Mucosa of descending colon (tissue), 3 donors: Measurements from ENCODE around the gene ROBO1. TPM values are rescaled to one million over a fixed set of nuclear protein-coding genes. Genes with fewer than 3 reads are reported as not detected.

Source experiments
- ATAC-seq: fragments of 200-7000 bp; cut with Tn5 transposase; one replicate; pipeline ENCODE4 v1.9.1; 2020; ENCODE audit warnings: mild to moderate bottlenecking, moderate library complexity
- DNase-seq, 3 donors: peaks; one replicate each; pipeline ENCODE4 v3.0.0-alpha.2; 2020
- H3K36me3 ChIP-seq: fragments of 200-600 bp; one replicate; pipeline ENCODE4 v1.8.0; 2021; ENCODE audit warnings: low read depth, mild to moderate bottlenecking
- H3K4me1 ChIP-seq: fragments of 200-600 bp; one replicate; pipeline ENCODE4 v1.8.0; 2021; ENCODE audit warnings: low read depth, mild to moderate bottlenecking
- H3K4me3 ChIP-seq: fragments of 200-600 bp; one replicate; pipeline ENCODE4 v1.8.0; 2021; ENCODE audit warnings: mild to moderate bottlenecking
- H3K9me3 ChIP-seq: fragments of 200-600 bp; one replicate; pipeline ENCODE4 v1.8.0; 2021; ENCODE audit warnings: mild to moderate bottlenecking
- intact Hi-C, 2 donors: fragments of 100-400 bp; cut with DNase I in 1 of 2; cut with micrococcal nuclease in 1 of 2; formaldehyde crosslinking; loops; one replicate each; pipeline versions ENCODE4 v1.11.0 to v1.11.1; 2022; cut with DNase I, micrococcal nuclease
- total RNA-seq, 3 donors: library from RNA; stranded (reverse); fragmentation: NEBNext Ultra II Directional in 2 of 3; extraction: Animal tissue kit (Norgen Biotek cat#: 25700) in 2 of 3; gene quantifications; one replicate each; pipeline versions ENCODE4 v1.2.1 to v1.2.4, GENCODE V29; 2021 to 2023
- TF ChIP-seq, protein P1 (sequence below): fragments of 200-600 bp; IDR thresholded peaks from one replicate; pipeline ENCODE4 v1.8.0; 2022; ENCODE audit warnings: antibody characterized with exemption, mild to moderate bottlenecking
- donor health status: DM: no; HTN: no; CAD: no; lungs with moderate emphysema.
- donor health status: DM: no; HTN: no; CAD: no.
- donor health status: DM: no; HTN: yes; CAD: no.

Gene ROBO1
- total RNA-seq, 3 donors from 2014 or later = 4.3 to 22.7 (median 10.1) TPM

DNA sequence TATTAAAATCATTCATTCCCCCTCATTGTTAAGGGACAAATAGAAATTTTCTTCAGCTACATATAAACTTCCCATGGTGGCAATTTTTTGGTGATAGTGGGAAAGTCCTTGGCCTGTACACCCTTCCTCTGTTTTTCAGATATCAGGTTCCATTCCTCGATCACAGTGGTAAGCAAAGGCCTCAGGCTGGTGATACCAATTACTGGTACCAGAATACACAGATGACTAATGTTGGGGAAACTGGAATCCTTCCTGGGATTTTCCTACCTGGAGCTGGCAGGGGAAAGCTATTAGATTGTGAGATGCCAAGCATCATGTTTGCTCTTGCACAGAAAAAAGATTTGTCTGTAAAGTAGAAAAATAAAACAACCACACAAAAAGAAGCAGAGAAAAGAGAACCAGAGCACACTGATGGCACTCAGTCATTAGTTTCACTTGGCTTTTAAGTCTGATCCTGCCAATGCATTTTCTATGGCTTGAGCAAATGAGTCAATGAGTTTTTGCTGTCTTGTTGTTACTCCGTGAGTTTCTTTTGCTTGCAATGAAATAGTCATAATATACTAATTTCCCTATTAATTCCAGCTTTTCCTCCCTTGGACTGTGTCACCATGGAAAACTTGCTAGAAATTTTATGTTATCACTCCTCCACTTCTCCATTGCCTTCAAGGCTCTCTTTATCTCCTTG, 795.0 kb downstream of the ROBO1 start:
- no peak overlapping the region for H3K4me3 ChIP-seq
- TF ChIP-seq, protein P1, sequence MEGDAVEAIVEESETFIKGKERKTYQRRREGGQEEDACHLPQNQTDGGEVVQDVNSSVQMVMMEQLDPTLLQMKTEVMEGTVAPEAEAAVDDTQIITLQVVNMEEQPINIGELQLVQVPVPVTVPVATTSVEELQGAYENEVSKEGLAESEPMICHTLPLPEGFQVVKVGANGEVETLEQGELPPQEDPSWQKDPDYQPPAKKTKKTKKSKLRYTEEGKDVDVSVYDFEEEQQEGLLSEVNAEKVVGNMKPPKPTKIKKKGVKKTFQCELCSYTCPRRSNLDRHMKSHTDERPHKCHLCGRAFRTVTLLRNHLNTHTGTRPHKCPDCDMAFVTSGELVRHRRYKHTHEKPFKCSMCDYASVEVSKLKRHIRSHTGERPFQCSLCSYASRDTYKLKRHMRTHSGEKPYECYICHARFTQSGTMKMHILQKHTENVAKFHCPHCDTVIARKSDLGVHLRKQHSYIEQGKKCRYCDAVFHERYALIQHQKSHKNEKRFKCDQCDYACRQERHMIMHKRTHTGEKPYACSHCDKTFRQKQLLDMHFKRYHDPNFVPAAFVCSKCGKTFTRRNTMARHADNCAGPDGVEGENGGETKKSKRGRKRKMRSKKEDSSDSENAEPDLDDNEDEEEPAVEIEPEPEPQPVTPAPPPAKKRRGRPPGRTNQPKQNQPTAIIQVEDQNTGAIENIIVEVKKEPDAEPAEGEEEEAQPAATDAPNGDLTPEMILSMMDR = no peak
- H3K36me3 ChIP-seq = no peaks in the 10 kb centered on the region
- intact Hi-C loops = no loop called here
- no peaks in the 10 kb centered on the region for H3K9me3 ChIP-seq
- DNase-seq (no peak), ATAC-seq (no peak)
- no peaks in the 10 kb centered on the region for H3K4me1 ChIP-seq

DNA sequence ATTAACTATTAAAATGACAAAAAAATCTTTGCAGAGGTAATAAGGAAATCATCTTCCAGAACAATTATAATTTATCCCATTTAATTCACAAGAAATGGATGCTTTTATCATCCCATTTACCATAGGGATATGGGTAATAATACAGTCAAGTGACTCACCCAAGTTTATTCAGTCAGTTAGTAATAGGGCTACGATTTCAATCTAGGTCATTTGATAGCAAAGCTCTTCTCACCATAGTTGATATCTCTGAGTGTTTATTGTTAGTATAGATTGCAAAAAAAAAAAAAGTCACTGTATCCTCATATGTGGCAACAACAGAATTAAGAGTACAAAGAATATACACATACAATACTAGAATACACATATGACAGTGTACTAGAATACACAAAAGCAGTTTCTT, 797.1 kb downstream of the ROBO1 start:
- ATAC-seq (no peak), DNase-seq (no peak)
- no peaks in the 10 kb centered on the region for H3K9me3 ChIP-seq
- no peaks in the 10 kb centered on the region for H3K4me1 ChIP-seq
- intact Hi-C loops = no loop called here
- no peaks in the 10 kb centered on the region for H3K36me3 ChIP-seq
- no peak overlapping the region for H3K4me3 ChIP-seq
- TF ChIP-seq, protein P1 = no peak

DNA sequence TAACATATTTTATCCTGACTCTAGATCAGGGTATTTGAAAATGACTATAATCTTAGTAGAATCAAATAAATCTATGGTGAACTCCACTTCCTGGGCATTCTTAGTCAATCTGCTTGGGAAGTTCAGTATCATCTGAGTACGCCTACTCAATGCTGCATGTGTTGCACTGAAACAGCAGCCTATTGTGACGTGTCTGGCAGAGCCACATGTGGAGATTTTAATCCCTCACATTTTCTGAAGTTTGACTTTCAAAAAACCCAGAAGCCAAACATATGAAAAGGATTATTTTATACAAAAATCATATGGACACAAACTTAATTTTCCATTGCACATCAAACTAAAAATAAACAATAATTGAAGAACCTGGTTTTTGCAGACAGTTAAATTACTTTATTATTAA, 798.3 kb downstream of the ROBO1 start:
- intact Hi-C loops = no loop called here
- no peak overlapping the region for H3K4me3 ChIP-seq
- no peaks in the 10 kb centered on the region for H3K4me1 ChIP-seq
- DNase-seq (no peak), ATAC-seq (no peak)
- TF ChIP-seq, protein P1 = no peak
- H3K9me3 ChIP-seq = no peaks in the 10 kb centered on the region
- H3K36me3 ChIP-seq = no peaks in the 10 kb centered on the region

DNA sequence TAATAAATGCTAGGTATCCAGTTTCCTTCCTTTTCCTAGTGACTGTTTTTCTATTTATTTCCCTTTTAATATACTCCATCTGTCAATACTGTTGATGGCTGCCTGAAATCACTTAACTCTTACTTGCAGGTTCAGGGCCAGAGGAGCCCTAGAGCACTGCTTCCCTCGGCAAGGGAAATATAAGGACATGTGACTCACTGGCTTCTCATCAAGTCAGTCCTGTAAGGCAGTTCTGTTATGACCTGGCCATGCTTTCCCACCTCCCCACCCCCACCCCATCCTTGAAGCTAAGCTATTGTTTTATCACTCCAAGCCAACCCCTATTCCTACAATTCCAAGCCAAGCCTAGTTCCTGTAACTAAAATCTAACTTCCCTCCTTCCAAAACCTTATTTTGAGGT, 800.7 kb downstream of the ROBO1 start:
- H3K4me3 ChIP-seq = no peak overlapping the region
- no peak for ATAC-seq
- H3K9me3 ChIP-seq = no peaks in the 10 kb centered on the region
- DNase-seq = no peak
- intact Hi-C loops = no loop called here
- no peaks in the 10 kb centered on the region for H3K4me1 ChIP-seq
- H3K36me3 ChIP-seq = no peaks in the 10 kb centered on the region
- TF ChIP-seq, protein P1 = no peak

DNA sequence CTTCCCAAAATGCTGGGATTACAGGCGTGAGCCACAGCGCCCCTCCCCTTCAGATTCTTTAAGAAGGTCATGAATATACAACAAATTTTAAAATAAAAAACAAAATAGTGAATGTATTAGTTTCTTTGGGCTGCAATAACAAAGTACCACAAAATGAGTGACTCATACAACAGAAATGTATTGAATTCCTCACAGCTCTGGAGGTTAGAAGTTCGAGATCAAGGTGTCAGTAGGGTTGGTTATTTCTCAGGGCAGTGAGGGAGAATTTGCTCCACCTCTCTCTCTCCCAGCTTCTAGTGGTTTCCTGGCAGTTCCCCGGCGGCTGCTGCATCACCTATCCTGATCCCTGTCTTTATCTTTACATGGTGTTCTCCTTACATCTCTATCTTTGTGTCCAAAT, 804.0 kb downstream of the ROBO1 start:
- TF ChIP-seq, protein P1 = no peak

DNA sequence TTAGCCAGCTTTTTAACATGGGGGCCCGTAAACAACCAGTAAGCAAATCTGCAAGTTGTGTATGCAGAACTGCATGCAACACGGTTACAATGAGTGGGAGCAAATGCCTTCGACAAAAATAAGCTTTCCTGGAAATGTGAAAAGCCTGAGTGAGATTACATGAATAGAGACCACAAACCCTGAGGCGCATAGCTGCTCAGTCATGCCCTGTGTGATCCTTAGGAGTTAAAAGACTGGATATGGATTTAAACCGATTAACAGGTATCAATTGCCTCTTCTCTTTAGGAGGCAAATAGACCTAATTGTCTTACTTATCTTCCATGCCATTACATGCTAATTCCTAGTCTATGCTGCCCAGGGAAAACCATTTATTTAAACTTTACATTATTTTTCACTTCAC, 810.3 kb downstream of the ROBO1 start:
- no peak for DNase-seq
- no peak for ATAC-seq
- H3K36me3 ChIP-seq = no peaks in the 10 kb centered on the region
- no peaks in the 10 kb centered on the region for H3K4me1 ChIP-seq
- no peaks in the 10 kb centered on the region for H3K9me3 ChIP-seq
- intact Hi-C loops = no loop called here
- TF ChIP-seq, protein P1 = no peak
- H3K4me3 ChIP-seq = no peak overlapping the region

More for the DNA sequence above, 804.0 kb downstream of the ROBO1 start:
- intact Hi-C loops = no loop called here
- Histone ChIP-seq H3K9me3 (no peaks in the 10 kb centered on the region), H3K4me1 (no peaks in the 10 kb centered on the region), H3K4me3 (no peak overlapping the region), H3K36me3 (no peaks in the 10 kb centered on the region)
- DNase-seq (no peak), ATAC-seq (no peak)
